ENCODE measurements around the gene CLK4. TPM values are rescaled to one million over a fixed set of nuclear protein-coding genes. Genes with fewer than 3 reads are reported as not detected.

CLK4 gene
- total RNA-seq, 1 experiment from 2014 or later: 16.0 TPM

DNA sequence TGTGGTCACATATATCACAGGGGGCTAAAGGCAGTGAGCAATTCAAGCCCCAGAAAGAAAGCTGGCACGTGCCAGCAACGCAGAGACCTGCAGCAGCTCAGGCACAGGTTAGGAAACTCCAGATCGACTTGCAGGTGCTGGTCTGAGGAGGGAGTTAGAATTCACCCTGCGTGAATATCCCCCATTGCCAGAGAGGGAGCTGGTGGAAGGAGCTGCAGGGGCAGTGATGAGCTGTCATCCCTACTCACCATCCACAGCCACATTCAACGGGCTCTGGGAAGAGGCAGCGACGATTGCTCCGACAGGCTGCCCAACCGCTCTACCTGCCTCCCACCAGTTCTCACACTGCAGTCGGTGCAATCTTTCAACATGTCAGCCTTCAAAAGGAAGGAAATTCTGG is 40.8 kb upstream of the CLK4 start (continued):
- TF ChIP-seq, protein P1, sequence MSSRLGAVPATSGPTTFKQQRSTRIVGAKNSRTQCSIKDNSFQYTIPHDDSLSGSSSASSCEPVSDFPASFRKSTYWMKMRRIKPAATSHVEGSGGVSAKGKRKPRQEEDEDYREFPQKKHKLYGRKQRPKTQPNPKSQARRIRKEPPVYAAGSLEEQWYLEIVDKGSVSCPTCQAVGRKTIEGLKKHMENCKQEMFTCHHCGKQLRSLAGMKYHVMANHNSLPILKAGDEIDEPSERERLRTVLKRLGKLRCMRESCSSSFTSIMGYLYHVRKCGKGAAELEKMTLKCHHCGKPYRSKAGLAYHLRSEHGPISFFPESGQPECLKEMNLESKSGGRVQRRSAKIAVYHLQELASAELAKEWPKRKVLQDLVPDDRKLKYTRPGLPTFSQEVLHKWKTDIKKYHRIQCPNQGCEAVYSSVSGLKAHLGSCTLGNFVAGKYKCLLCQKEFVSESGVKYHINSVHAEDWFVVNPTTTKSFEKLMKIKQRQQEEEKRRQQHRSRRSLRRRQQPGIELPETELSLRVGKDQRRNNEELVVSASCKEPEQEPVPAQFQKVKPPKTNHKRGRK (CRISPR knock-in tag; IDR thresholded peaks at IDR 0.05; ENCODE audit: borderline replicate concordance): no peak
- TF ChIP-seq NR1H2 (CRISPR knock-in tag; IDR thresholded peaks at IDR 0.05) (no peak), ELF4 (CRISPR knock-in tag; IDR thresholded peaks at IDR 0.05; ENCODE audit: low read depth) (no peak)
- TF ChIP-seq, protein P2, sequence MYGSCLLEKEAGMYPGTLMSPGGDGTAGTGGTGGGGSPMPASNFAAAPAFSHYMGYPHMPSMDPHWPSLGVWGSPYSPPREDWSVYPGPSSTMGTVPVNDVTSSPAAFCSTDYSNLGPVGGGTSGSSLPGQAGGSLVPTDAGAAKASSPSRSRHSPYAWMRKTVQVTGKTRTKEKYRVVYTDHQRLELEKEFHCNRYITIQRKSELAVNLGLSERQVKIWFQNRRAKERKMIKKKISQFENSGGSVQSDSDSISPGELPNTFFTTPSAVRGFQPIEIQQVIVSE (CRISPR knock-in tag; IDR thresholded peaks at IDR 0.05; ENCODE audit: borderline replicate concordance): no peak
- TF ChIP-seq, protein P3, sequence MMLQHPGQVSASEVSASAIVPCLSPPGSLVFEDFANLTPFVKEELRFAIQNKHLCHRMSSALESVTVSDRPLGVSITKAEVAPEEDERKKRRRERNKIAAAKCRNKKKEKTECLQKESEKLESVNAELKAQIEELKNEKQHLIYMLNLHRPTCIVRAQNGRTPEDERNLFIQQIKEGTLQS (CRISPR knock-in tag; conservative IDR thresholded peaks at IDR 0.05): no peak

DNA sequence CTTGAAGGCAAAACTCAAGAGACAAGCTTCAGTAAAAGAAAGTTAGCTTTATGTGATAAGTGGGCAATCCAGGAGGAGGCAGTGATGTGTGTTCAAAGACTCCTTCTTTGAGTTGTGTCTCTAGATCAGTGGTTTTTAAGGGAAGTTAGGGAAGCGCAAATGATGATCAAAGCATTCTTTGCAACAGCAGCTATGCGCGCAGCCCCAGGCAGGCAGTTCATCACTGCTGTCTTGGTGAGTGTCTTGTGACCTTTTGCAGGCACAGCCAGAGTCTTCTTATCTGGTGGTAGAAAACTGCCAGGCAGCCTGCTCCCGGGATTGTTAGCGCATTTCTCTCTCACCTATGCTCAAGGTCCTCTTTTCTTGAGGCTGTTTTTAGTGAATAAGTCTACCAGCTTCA is 40.3 kb upstream of the CLK4 start:
- CTCF ChIA-PET: interaction anchor here (0.8 kb wide), 1 partner anchor 206 kb away, joined by 4 read pairs; no protein-coding TSS in a partner anchor
- POLR2A ChIA-PET: no interaction called here

DNA sequence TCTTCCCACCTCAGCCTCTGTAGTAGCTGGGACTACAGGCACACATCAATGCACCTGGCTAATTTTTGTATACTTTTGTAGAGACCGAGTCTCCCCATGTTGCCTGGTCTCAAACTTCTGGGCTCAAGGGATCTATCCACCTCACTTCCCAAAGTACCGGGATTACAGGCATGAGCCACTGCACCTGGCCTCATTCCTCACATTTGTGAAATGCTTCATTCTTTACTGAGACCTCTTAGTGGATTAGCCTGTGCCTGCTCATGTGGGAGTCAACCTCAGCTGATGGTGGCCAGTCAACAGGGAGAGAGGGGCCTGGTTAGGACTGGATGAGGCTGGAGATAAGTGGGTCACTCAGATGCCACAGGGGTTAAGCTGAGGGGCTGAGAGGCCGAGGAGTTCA is 37.3 kb upstream of the CLK4 start:
- Mint-ChIP-seq H3K27me3 (ENCODE audit: low read depth) (no peaks in the 10 kb centered on the region), H3K27ac (no peak overlapping the region), H3K9me3 (peaks cover 4% of the 10 kb centered on the region), H3K4me1 (no peaks in the 10 kb centered on the region), H3K4me3 (no peak overlapping the region), H3K36me3 (no peaks in the 10 kb centered on the region)
- DNase-seq (ENCODE audit: low spot score): no peak
- no peak for ATAC-seq
- ChIA-PET POLR2A (no interaction called here), CTCF (no interaction called here)
- TF ChIP-seq, protein P4, sequence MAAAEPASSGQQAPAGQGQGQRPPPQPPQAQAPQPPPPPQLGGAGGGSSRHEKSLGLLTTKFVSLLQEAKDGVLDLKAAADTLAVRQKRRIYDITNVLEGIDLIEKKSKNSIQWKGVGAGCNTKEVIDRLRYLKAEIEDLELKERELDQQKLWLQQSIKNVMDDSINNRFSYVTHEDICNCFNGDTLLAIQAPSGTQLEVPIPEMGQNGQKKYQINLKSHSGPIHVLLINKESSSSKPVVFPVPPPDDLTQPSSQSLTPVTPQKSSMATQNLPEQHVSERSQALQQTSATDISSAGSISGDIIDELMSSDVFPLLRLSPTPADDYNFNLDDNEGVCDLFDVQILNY (CRISPR knock-in tag; IDR thresholded peaks at IDR 0.05): no peak
- TF ChIP-seq ZNF232 (CRISPR knock-in tag; IDR thresholded peaks at IDR 0.05) (no peak), NR1H2 (CRISPR knock-in tag; IDR thresholded peaks at IDR 0.05) (no peak), GTF2I (CRISPR knock-in tag; conservative IDR thresholded peaks at IDR 0.05) (no peak), ZNF396 (CRISPR knock-in tag; IDR thresholded peaks at IDR 0.05; ENCODE audit: borderline replicate concordance) (no peak), CREM (CRISPR knock-in tag; IDR thresholded peaks at IDR 0.05) (no peak), NFYB (CRISPR knock-in tag; conservative IDR thresholded peaks at IDR 0.05; ENCODE audit: low read depth) (no peak), MXD4 (CRISPR knock-in tag; IDR thresholded peaks at IDR 0.05; ENCODE audit: borderline replicate concordance) (no peak), CREB1 (CRISPR knock-in tag; IDR thresholded peaks at IDR 0.05) (no peak)
- TF ChIP-seq, protein P5, sequence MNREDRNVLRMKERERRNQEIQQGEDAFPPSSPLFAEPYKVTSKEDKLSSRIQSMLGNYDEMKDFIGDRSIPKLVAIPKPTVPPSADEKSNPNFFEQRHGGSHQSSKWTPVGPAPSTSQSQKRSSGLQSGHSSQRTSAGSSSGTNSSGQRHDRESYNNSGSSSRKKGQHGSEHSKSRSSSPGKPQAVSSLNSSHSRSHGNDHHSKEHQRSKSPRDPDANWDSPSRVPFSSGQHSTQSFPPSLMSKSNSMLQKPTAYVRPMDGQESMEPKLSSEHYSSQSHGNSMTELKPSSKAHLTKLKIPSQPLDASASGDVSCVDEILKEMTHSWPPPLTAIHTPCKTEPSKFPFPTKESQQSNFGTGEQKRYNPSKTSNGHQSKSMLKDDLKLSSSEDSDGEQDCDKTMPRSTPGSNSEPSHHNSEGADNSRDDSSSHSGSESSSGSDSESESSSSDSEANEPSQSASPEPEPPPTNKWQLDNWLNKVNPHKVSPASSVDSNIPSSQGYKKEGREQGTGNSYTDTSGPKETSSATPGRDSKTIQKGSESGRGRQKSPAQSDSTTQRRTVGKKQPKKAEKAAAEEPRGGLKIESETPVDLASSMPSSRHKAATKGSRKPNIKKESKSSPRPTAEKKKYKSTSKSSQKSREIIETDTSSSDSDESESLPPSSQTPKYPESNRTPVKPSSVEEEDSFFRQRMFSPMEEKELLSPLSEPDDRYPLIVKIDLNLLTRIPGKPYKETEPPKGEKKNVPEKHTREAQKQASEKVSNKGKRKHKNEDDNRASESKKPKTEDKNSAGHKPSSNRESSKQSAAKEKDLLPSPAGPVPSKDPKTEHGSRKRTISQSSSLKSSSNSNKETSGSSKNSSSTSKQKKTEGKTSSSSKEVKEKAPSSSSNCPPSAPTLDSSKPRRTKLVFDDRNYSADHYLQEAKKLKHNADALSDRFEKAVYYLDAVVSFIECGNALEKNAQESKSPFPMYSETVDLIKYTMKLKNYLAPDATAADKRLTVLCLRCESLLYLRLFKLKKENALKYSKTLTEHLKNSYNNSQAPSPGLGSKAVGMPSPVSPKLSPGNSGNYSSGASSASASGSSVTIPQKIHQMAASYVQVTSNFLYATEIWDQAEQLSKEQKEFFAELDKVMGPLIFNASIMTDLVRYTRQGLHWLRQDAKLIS (CRISPR knock-in tag; IDR thresholded peaks at IDR 0.05; ENCODE audit: borderline replicate concordance): no peak
- TF ChIP-seq, protein P6, sequence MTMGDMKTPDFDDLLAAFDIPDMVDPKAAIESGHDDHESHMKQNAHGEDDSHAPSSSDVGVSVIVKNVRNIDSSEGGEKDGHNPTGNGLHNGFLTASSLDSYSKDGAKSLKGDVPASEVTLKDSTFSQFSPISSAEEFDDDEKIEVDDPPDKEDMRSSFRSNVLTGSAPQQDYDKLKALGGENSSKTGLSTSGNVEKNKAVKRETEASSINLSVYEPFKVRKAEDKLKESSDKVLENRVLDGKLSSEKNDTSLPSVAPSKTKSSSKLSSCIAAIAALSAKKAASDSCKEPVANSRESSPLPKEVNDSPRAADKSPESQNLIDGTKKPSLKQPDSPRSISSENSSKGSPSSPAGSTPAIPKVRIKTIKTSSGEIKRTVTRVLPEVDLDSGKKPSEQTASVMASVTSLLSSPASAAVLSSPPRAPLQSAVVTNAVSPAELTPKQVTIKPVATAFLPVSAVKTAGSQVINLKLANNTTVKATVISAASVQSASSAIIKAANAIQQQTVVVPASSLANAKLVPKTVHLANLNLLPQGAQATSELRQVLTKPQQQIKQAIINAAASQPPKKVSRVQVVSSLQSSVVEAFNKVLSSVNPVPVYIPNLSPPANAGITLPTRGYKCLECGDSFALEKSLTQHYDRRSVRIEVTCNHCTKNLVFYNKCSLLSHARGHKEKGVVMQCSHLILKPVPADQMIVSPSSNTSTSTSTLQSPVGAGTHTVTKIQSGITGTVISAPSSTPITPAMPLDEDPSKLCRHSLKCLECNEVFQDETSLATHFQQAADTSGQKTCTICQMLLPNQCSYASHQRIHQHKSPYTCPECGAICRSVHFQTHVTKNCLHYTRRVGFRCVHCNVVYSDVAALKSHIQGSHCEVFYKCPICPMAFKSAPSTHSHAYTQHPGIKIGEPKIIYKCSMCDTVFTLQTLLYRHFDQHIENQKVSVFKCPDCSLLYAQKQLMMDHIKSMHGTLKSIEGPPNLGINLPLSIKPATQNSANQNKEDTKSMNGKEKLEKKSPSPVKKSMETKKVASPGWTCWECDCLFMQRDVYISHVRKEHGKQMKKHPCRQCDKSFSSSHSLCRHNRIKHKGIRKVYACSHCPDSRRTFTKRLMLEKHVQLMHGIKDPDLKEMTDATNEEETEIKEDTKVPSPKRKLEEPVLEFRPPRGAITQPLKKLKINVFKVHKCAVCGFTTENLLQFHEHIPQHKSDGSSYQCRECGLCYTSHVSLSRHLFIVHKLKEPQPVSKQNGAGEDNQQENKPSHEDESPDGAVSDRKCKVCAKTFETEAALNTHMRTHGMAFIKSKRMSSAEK (CRISPR knock-in tag; IDR thresholded peaks at IDR 0.05; ENCODE audit: borderline replicate concordance): no peak

More for the DNA sequence above, 40.3 kb upstream of the CLK4 start:
- peaks cover 2% of the 10 kb centered on the region for H3K27me3 Mint-ChIP-seq (ENCODE audit: low read depth)
- TF ChIP-seq OVOL2 (CRISPR knock-in tag; IDR thresholded peaks at IDR 0.05; ENCODE audit: borderline replicate concordance): no peak
- no peak for TF ChIP-seq FOXP1 (CRISPR knock-in tag; IDR thresholded peaks at IDR 0.05; ENCODE audit: borderline replicate concordance)
- TF ChIP-seq HMGA2 (CRISPR knock-in tag; IDR thresholded peaks at IDR 0.05): no peak
- TF ChIP-seq IRF2 (CRISPR knock-in tag; IDR thresholded peaks at IDR 0.05; ENCODE audit: borderline replicate concordance, low read depth): no peak
- TF ChIP-seq TCF7 (CRISPR knock-in tag; IDR thresholded peaks at IDR 0.05; ENCODE audit: low read depth): no peak
- TF ChIP-seq GRHL2 (CRISPR knock-in tag; IDR thresholded peaks at IDR 0.05; ENCODE audit: insufficient replicate concordance, severe bottlenecking): no peak
- TF ChIP-seq NFATC4 (CRISPR knock-in tag; IDR thresholded peaks at IDR 0.05): no peak
- TF ChIP-seq, protein P7, sequence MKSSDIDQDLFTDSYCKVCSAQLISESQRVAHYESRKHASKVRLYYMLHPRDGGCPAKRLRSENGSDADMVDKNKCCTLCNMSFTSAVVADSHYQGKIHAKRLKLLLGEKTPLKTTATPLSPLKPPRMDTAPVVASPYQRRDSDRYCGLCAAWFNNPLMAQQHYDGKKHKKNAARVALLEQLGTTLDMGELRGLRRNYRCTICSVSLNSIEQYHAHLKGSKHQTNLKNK (CRISPR knock-in tag; IDR thresholded peaks at IDR 0.05): no peak
- peaks cover 4% of the 10 kb centered on the region for H3K9me3 Mint-ChIP-seq
- no peak overlapping the region for H3K4me3 Mint-ChIP-seq
- no peak for ATAC-seq
- H3K36me3 Mint-ChIP-seq: no peaks in the 10 kb centered on the region
- DNase-seq (ENCODE audit: low spot score): no peak
- no peak overlapping the region for H3K27ac Mint-ChIP-seq
- H3K4me1 Mint-ChIP-seq: no peaks in the 10 kb centered on the region

Measured in WTC11 (cell line).